Neural progenitor cell (in vitro differentiated cells): ENCODE results near the gene PTRH2. TPM values are rescaled to one million over a fixed set of nuclear protein-coding genes. Genes with fewer than 3 reads are reported as not detected.

ENCODE experiments used
- DNase-seq: peaks from one replicate; pipeline ENCODE4 v3.0.0-alpha.2; 2016; ENCODE audit warnings: low spot score
- H2AFZ ChIP-seq: fragments of 200-600 bp; sonication (generic); replicated peaks from 2 replicates; pipeline ENCODE4 v1.6.1; 2016; ENCODE audit warnings: antibody characterized with exemption
- H3F3A ChIP-seq: fragments of 200-600 bp; sonication (generic); 2 replicates; pipeline ENCODE4 v1.6.1; 2016; ENCODE audit warnings: antibody characterized with exemption, low read depth
- H3K27ac ChIP-seq: fragments of 200-600 bp; sonication (generic); 2 replicates; pipeline ENCODE4 v1.5.1; 2016; ENCODE audit warnings: mild to moderate bottlenecking
- H3K27me3 ChIP-seq: fragments of 200-600 bp; sonication (generic); 2 replicates; pipeline ENCODE4 v1.6.1; 2016; ENCODE audit warnings: mild to moderate bottlenecking, moderate library complexity
- H3K36me3 ChIP-seq: fragments of 200-600 bp; sonication (generic); 2 replicates; pipeline ENCODE4 v1.5.1; 2016
- H3K4me1 ChIP-seq: fragments of 200-600 bp; sonication (generic); 2 replicates; pipeline ENCODE4 v1.6.1; 2016; ENCODE audit warnings: mixed run types
- H3K4me2 ChIP-seq: fragments of 200-600 bp; sonication (generic); 2 replicates; pipeline ENCODE4 v1.6.1; 2016
- H3K4me3 ChIP-seq: fragments of 200-600 bp; sonication (generic); 2 replicates; pipeline ENCODE4 v1.5.1; 2016
- H3K79me2 ChIP-seq: fragments of 200-600 bp; sonication (generic); 2 replicates; pipeline ENCODE4 v1.6.1; 2016; ENCODE audit warnings: low read depth
- H3K9ac ChIP-seq: fragments of 200-600 bp; sonication (generic); 2 replicates; pipeline ENCODE4 v1.6.1; 2016
- H3K9me3 ChIP-seq: fragments of 200-600 bp; sonication (generic); 2 replicates; pipeline ENCODE4 v1.5.1; 2016; ENCODE audit warnings: low read depth
- H4K20me1 ChIP-seq: fragments of 200-600 bp; sonication (generic); 2 replicates; pipeline ENCODE4 v1.6.1; 2016; ENCODE audit warnings: low read depth
- H3K27ac Mint-ChIP-seq: 3 replicates; pipeline ENCODE4 v1.8.0; 2021; ENCODE audit warnings: mixed read lengths
- H3K27me3 Mint-ChIP-seq: 2 replicates; pipeline ENCODE4 v1.8.0; 2022; ENCODE audit warnings: low read depth, mild to moderate bottlenecking, inconsistent platforms, moderate library complexity, mixed read lengths; ENCODE audit not compliant: insufficient read depth
- H3K36me3 Mint-ChIP-seq: 3 replicates; pipeline ENCODE4 v1.8.0; 2021; ENCODE audit warnings: mixed read lengths
- H3K4me1 Mint-ChIP-seq: 3 replicates; pipeline ENCODE4 v1.8.0; 2021; ENCODE audit warnings: mixed read lengths
- H3K4me3 Mint-ChIP-seq: 3 replicates; pipeline ENCODE4 v1.8.0; 2021; ENCODE audit warnings: mild to moderate bottlenecking, moderate library complexity, mixed read lengths
- H3K9me3 Mint-ChIP-seq: 3 replicates; pipeline ENCODE4 v1.8.0; 2020; ENCODE audit warnings: mixed read lengths
- EZH2 ChIP-seq: fragments of 200-600 bp; sonication (generic); IDR thresholded peaks from 2 replicates; pipeline ENCODE4 v1.6.1; 2017; ENCODE audit warnings: antibody characterized with exemption, mild to moderate bottlenecking, moderate library complexity
- EZH2phosphoT487 ChIP-seq: fragments of 200-600 bp; sonication (generic); IDR thresholded peaks from 2 replicates; pipeline ENCODE4 v1.6.1; 2017; ENCODE audit warnings: antibody characterized with exemption
- total RNA-seq: library from RNA; depleted of rRNA; stranded (reverse); fragments of >200 nt; gene quantifications from 2 replicates; pipeline ENCODE4 v1.2.3, GENCODE V29; 2015; ENCODE audit warnings: low replicate concordance
- TF ChIP-seq, protein P1 (sequence below): fragments of 200-600 bp; sonication (generic); IDR thresholded peaks from 2 replicates; pipeline ENCODE4 v1.5.1; 2017; ENCODE audit warnings: antibody characterized with exemption, mild to moderate bottlenecking

Gene PTRH2
- total RNA-seq, 1 donor from 2014 or later: 17.6 TPM

DNA sequence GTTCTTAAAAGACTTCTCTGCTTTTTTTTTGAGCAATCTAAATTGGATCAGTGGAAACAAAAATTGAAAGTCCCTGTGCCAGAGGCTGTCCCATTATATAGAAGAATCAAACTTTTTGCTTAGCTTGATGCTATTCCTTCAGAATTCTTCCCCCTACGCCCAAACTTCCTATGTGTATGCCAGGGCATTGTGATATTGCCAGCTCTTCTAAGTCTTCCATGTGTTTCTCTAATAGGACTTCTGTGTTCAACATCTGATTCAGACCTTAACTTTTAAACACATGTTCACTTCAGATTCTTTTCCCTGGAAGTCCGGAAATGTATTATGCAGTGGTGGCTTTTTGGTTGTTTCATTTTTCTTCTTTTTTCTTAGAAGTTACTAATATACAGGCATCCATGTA is 18.7 kb downstream of the PTRH2 start:
- Histone ChIP-seq H4K20me1 (peaks cover 6% of the 10 kb centered on the region), H3K27me3 (no peaks in the 10 kb centered on the region), H3K4me1 (no peaks in the 10 kb centered on the region), H2AFZ (no peak overlapping the region), H3K4me2 (no peak overlapping the region), H3K79me2 (peaks cover 25% of the 10 kb centered on the region), H3K4me3 (no peak overlapping the region), H3F3A (peaks cover 13% of the 10 kb centered on the region), H3K27ac (no peak overlapping the region), H3K9me3 (no peaks in the 10 kb centered on the region), H3K36me3 (peaks cover 28% of the 10 kb centered on the region), H3K9ac (no peak overlapping the region)
- TF ChIP-seq, protein P1, sequence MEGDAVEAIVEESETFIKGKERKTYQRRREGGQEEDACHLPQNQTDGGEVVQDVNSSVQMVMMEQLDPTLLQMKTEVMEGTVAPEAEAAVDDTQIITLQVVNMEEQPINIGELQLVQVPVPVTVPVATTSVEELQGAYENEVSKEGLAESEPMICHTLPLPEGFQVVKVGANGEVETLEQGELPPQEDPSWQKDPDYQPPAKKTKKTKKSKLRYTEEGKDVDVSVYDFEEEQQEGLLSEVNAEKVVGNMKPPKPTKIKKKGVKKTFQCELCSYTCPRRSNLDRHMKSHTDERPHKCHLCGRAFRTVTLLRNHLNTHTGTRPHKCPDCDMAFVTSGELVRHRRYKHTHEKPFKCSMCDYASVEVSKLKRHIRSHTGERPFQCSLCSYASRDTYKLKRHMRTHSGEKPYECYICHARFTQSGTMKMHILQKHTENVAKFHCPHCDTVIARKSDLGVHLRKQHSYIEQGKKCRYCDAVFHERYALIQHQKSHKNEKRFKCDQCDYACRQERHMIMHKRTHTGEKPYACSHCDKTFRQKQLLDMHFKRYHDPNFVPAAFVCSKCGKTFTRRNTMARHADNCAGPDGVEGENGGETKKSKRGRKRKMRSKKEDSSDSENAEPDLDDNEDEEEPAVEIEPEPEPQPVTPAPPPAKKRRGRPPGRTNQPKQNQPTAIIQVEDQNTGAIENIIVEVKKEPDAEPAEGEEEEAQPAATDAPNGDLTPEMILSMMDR: no peak
- TF ChIP-seq EZH2phosphoT487 (no peak), EZH2 (no peak)
- Mint-ChIP-seq H3K36me3 (peaks cover 21% of the 10 kb centered on the region), H3K9me3 (no peaks in the 10 kb centered on the region), H3K4me1 (no peaks in the 10 kb centered on the region), H3K27ac (no peak overlapping the region), H3K27me3 (peaks cover 2% of the 10 kb centered on the region), H3K4me3 (no peak overlapping the region)
- DNase-seq: no peak

DNA sequence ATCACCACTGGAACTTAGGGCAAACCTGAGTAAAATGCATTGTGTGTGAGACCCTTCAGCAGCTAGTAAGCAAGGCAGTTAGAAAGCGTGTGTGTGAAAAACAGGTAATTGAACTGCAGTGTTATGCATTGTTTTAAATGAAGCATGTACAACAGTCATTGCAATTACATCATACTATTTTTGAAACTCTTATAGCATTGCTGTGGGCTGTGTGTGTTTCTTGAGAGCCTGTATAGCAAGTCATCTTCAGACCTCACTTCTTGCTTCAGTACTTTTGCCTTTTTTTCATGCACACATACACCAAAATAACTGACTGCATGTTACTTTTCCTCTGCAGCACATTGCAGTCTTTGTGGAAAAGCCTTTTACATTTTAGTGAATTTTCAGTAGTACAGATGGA is 19.2 kb downstream of the PTRH2 start:
- H3K27ac Mint-ChIP-seq: no peak overlapping the region
- H3K36me3 Mint-ChIP-seq: peaks cover 20% of the 10 kb centered on the region
- no peak for TF ChIP-seq EZH2
- TF ChIP-seq EZH2phosphoT487: no peak
- TF ChIP-seq, protein P1: no peak

DNA sequence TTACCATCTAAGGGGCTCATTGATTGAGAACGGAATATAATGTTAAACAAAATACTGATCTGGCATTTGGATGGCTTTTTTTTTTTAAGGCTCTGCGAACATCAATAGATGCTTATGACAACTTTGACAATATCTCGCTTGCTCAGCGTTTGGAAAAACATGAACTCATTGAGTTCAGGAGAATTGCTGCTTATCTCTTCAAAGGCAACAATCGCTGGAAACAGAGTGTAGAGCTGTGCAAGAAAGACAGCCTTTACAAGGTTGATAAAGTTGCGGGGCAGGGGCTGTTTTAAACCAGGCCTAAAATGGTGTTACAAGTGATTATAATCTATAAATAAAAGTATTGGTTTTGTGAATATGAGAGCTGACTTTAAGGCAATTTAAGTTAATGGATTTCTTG is 22.3 kb downstream of the PTRH2 start:
- no peaks in the 10 kb centered on the region for H3K9me3 ChIP-seq
- no peaks in the 10 kb centered on the region for H3K4me1 Mint-ChIP-seq
- H3K27ac ChIP-seq: no peak overlapping the region
- no peak overlapping the region for H3K9ac ChIP-seq
- H3K9me3 Mint-ChIP-seq: no peaks in the 10 kb centered on the region
- H3K4me3 ChIP-seq: no peak overlapping the region
- peaks cover 17% of the 10 kb centered on the region for H3F3A ChIP-seq
- no peaks in the 10 kb centered on the region for H3K4me1 ChIP-seq
- H3K27me3 ChIP-seq: no peaks in the 10 kb centered on the region
- no peak overlapping the region for H3K4me2 ChIP-seq
- H3K27ac Mint-ChIP-seq: no peak overlapping the region
- H3K27me3 Mint-ChIP-seq: peaks cover 2% of the 10 kb centered on the region
- no peak overlapping the region for H2AFZ ChIP-seq
- peaks cover 24% of the 10 kb centered on the region for H3K36me3 ChIP-seq
- no peak for TF ChIP-seq EZH2
- no peak for TF ChIP-seq EZH2phosphoT487
- TF ChIP-seq, protein P1: no peak
- H4K20me1 ChIP-seq: peaks cover 6% of the 10 kb centered on the region
- peaks cover 25% of the 10 kb centered on the region for H3K36me3 Mint-ChIP-seq
- DNase-seq: no peak
- H3K4me3 Mint-ChIP-seq: no peak overlapping the region
- peaks cover 16% of the 10 kb centered on the region for H3K79me2 ChIP-seq

More for the DNA sequence above, 19.2 kb downstream of the PTRH2 start:
- Histone ChIP-seq H3K9me3 (no peaks in the 10 kb centered on the region), H3K27me3 (no peaks in the 10 kb centered on the region), H3K4me2 (no peak overlapping the region), H3K79me2 (peaks cover 24% of the 10 kb centered on the region), H3K9ac (no peak overlapping the region), H3K4me3 (no peak overlapping the region), H3K36me3 (peaks cover 28% of the 10 kb centered on the region), H3F3A (peaks cover 11% of the 10 kb centered on the region), H3K27ac (no peak overlapping the region), H2AFZ (no peak overlapping the region), H4K20me1 (peaks cover 6% of the 10 kb centered on the region), H3K4me1 (no peaks in the 10 kb centered on the region)
- no peak for DNase-seq
- Mint-ChIP-seq H3K4me3 (no peak overlapping the region), H3K27me3 (peaks cover 2% of the 10 kb centered on the region), H3K9me3 (no peaks in the 10 kb centered on the region), H3K4me1 (no peaks in the 10 kb centered on the region)
